Measurements from ENCODE around the gene CIROP.

Gene CIROP

DNA sequence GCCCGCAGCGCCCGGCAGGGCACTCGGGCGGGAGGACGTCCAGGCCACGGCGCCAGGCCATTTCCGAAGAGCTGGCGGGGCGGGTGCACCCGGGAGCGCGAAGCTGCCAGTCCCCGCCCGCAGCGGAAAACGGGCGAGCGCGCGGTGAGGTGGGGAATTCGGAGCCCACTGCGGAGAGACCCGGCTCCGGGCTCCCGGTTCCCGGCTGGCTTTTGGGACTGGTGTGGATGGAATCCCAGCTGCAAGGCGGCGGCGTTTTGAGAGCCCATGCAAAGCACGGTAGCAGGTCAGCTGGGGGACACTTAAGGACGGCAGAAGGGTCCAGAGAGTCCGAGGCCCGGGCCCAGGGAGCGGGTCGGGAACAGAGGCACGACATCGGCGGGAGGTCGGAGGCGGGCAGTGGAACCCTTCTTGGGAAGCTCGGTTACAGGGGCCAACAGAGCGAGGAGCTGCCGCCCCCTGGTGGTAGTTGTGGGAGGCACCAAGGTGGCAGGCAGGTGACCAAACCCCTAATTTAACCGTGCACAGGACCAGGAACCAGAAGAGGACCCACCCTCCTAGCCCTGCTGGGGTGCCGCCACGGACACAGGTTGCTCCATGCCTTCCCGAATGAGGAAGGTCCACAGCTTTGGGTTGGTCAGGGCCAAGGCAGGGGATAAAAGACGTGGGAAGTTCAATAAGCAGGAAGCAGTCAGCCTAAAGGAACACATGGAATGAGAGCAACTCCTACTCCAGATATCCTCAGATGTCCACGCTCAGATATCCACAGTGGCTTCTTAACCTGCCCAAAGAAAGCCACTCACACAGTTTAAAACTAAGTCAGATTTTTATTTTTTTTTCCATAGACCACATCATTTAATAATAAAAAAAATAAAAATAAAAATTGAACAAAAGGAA is 46.8 kb downstream of the CIROP start:
- peak overlapping the region; percentile 54 for H3K4me3 ChIP-seq (ENCODE audit: low read depth, low read length)
- TF ChIP-seq CTCF (IDR thresholded peaks at IDR 0.05; ENCODE audit: low read depth, low read length, missing control alignments) = peak; percentile 89
- DNase-seq (ENCODE audit: low read depth) = peak; percentile 73
- in situ Hi-C loops (cut with HindIII; ENCODE audit: low sequenced_read_pairs) = no loop called here

- in situ Hi-C loops (cut with HindIII; ENCODE audit: low sequenced_read_pairs) = no loop called here
- DNase-seq (ENCODE audit: low read depth) = peak; percentile 36
- H3K4me3 ChIP-seq (ENCODE audit: low read depth, low read length) = peak within 1 kb of the TSS; percentile 54
- TF ChIP-seq CTCF (IDR thresholded peaks at IDR 0.05; ENCODE audit: low read depth, low read length, missing control alignments) = no peak
These were observed 47.6 kb downstream of the CIROP start, which contains the start of gene CDH24 for GRCh38 chr14:23056956-23057756. CDH24 (minus strand) TSS chr14:23057520; CDS start chr14:23055733, 1,787 bp downstream.

GRCh38 chr14:23056145-23056955 is 48.4 kb downstream of the CIROP start:
- DNase-seq (ENCODE audit: low read depth) = peak; percentile 27
- peak overlapping the region; percentile 54 for H3K4me3 ChIP-seq (ENCODE audit: low read depth, low read length)
- in situ Hi-C loops (cut with HindIII; ENCODE audit: low sequenced_read_pairs) = no loop called here
- peak; percentile 89 for TF ChIP-seq CTCF (IDR thresholded peaks at IDR 0.05; ENCODE audit: low read depth, low read length, missing control alignments)

DNA sequence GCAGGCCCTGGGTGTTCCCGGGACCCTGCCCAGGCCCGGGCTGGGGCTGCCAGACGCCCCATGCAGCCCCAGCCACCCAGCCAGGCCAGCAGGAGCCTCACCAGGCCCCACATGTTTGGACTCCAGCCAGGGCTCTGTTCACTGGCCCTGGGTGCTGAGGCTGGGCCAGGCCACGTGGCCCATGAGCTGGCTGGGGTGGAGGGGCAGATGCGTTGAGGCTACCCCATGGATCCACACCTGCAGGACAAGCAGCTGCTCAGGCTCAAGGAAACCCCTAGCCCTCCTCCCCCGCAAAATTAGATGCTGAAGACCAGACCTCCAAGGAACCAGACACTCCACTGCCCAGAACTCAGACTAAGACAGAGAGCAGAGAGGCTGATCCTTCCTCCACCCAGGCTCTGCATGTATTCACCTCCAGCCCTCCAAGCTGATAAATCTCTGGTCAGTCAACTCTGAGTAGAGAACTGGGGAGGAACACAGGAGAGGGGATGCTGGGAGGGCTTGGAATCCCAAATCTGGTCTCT is 49.1 kb downstream of the CIROP start:
- in situ Hi-C loops (cut with HindIII; ENCODE audit: low sequenced_read_pairs) = no loop called here
- no peak overlapping the region for H3K4me3 ChIP-seq (ENCODE audit: low read depth, low read length)
- TF ChIP-seq CTCF (IDR thresholded peaks at IDR 0.05; ENCODE audit: low read depth, low read length, missing control alignments) = no peak
- no peak for DNase-seq (ENCODE audit: low read depth)

- in situ Hi-C loops (cut with HindIII; ENCODE audit: low sequenced_read_pairs) = no loop called here
- TF ChIP-seq CTCF (IDR thresholded peaks at IDR 0.05; ENCODE audit: low read depth, low read length, missing control alignments) = no peak
- H3K4me3 ChIP-seq (ENCODE audit: low read depth, low read length) = no peak overlapping the region
- DNase-seq (ENCODE audit: low read depth) = no peak
These were observed 49.6 kb downstream of the CIROP start for GRCh38 chr14:23055147-23055550.
